SK-N-SH (cell line): ENCODE data around the gene FASTKD3. TPM values are rescaled to one million over a fixed set of nuclear protein-coding genes. Genes with fewer than 3 reads are reported as not detected.

Source experiments
- CTCF ChIA-PET: fragments of 300-600, 350-600 bp; formaldehyde crosslinking; extraction: SDS; loops from one replicate; lab custom pipeline; 2021; lab: Yijun Ruan, JAX
- POLR2A ChIA-PET: fragments of 350-600 bp; sonication (Branson Sonifier 250); formaldehyde crosslinking; extraction: SDS; loops from one replicate; lab custom pipeline; 2020; ENCODE audit warnings: antibody characterized with exemption, inconsistent platforms; lab: Yijun Ruan, JAX
- DNase-seq: peaks from one replicate; pipeline ENCODE4 v3.0.0; 2012
- H2AFZ ChIP-seq: fragments of 200-600 bp; sonication (generic); 2 replicates; pipeline ENCODE4 v1.8.1; 2016; ENCODE audit warnings: antibody characterized with exemption, mild to moderate bottlenecking, low read depth
- H3F3A ChIP-seq: fragments of 200-600 bp; sonication (generic); replicated peaks from 2 replicates; pipeline ENCODE3; 2016; ENCODE audit warnings: antibody characterized with exemption, mild to moderate bottlenecking; ENCODE audit not compliant: insufficient read depth
- H3K27ac ChIP-seq, 2 experiments: fragments of 200-500 bp in 1 of 2; fragments of 200-600 bp in 1 of 2; sonication (Bioruptor generic) in 1 of 2; sonication (generic), shearing (Covaris generic) in 1 of 2; 2 replicates each; pipeline versions ENCODE4 v1.5.1 to v1.6.1; 2014 to 2016; ENCODE audit warnings: low read depth in 2 of 2, inconsistent platforms in 1 of 2, low read length in 1 of 2, mild to moderate bottlenecking in 1 of 2, mixed read lengths in 1 of 2
- H3K27me3 ChIP-seq: fragments of 200-600 bp; sonication (generic), shearing (Covaris generic); 2 replicates; pipeline ENCODE4 v1.6.1; 2016; ENCODE audit warnings: mixed run types; ENCODE audit not compliant: insufficient read depth
- H3K36me3 ChIP-seq, 2 experiments: fragments of 200-500 bp in 1 of 2; fragments of 200-600 bp in 1 of 2; sonication (Bioruptor generic) in 1 of 2; sonication (generic) in 1 of 2; replicated peaks in 1 of 2; 2 replicates each; pipeline versions ENCODE3 to v1.5.1; 2014 to 2016; ENCODE audit warnings: low read length in 1 of 2, mild to moderate bottlenecking in 1 of 2; ENCODE audit not compliant: insufficient read depth in 2 of 2, control insufficient read depth in 1 of 2
- H3K4me1 ChIP-seq, 2 experiments: fragments of 200-500 bp in 1 of 2; fragments of 200-600 bp in 1 of 2; sonication (Bioruptor generic) in 1 of 2; sonication (generic), shearing (Covaris generic) in 1 of 2; 2 replicates each; pipeline versions ENCODE4 v1.5.1 to v1.6.1; 2014 to 2016; ENCODE audit warnings: low read depth in 1 of 2, low read length in 1 of 2, mixed run types in 1 of 2; ENCODE audit not compliant: insufficient read depth in 2 of 2, control insufficient read depth in 1 of 2
- H3K4me2 ChIP-seq: fragments of 200-600 bp; sonication (generic), shearing (Covaris generic); 2 replicates; pipeline ENCODE4 v1.6.1; 2017; ENCODE audit warnings: mixed run types
- H3K4me3 ChIP-seq, 2 experiments: fragments of 200-500 bp in 1 of 2; fragments of 200-600 bp in 1 of 2; sonication (Bioruptor generic) in 1 of 2; sonication (generic), shearing (Covaris generic) in 1 of 2; 2 replicates each; pipeline versions ENCODE4 v1.5.1 to v1.8.1; 2014 to 2016; ENCODE audit warnings: low read depth in 2 of 2, inconsistent platforms in 1 of 2, low read length in 1 of 2, mild to moderate bottlenecking in 1 of 2, mixed read lengths in 1 of 2, moderate library complexity in 1 of 2
- H3K79me2 ChIP-seq: fragments of 200-600 bp; sonication (generic); 2 replicates; pipeline ENCODE4 v1.8.1; 2017; ENCODE audit warnings: mild to moderate bottlenecking; ENCODE audit not compliant: insufficient read depth
- H3K9ac ChIP-seq: fragments of 200-600 bp; sonication (generic); 2 replicates; pipeline ENCODE4 v1.6.1; 2017; ENCODE audit warnings: mixed run types
- H3K9me2 ChIP-seq: fragments of 200-600 bp; sonication (generic); 2 replicates; pipeline ENCODE4 v1.6.1; 2017; ENCODE audit warnings: mixed run types
- H3K9me3 ChIP-seq: fragments of 200-600 bp; sonication (generic); 2 replicates; pipeline ENCODE4 v1.6.1; 2017; ENCODE audit warnings: mixed run types, mild to moderate bottlenecking, moderate library complexity
- H4K20me1 ChIP-seq: fragments of 200-600 bp; sonication (generic); 2 replicates; pipeline ENCODE4 v1.6.1; 2017; ENCODE audit warnings: mild to moderate bottlenecking, mixed run types; ENCODE audit not compliant: insufficient read depth
- CHD2 ChIP-seq: fragments of 150-350 bp; IDR thresholded peaks from 2 replicates; pipeline ENCODE4 v1.6.1; 2018; ENCODE audit warnings: low read length; ENCODE audit not compliant: partially characterized antibody
- CTCF ChIP-seq: fragments of 200-600 bp; sonication (generic); IDR thresholded peaks from 2 replicates; pipeline ENCODE4 v1.6.1; 2017; ENCODE audit warnings: antibody characterized with exemption, mild to moderate bottlenecking, moderate library complexity
- EP300 ChIP-seq, 2 experiments: IDR thresholded peaks; 2 replicates each; pipeline versions ENCODE4 v1.4.0 to v1.6.1; 2012; ENCODE audit warnings: borderline replicate concordance in 1 of 2, low read depth in 1 of 2, low read length in 1 of 2
- EZH2phosphoT487 ChIP-seq: fragments of 200-600 bp; sonication (generic); IDR thresholded peaks from 2 replicates; pipeline ENCODE4 v1.6.1; 2017; ENCODE audit warnings: low read depth, mixed run types, mild to moderate bottlenecking, antibody characterized with exemption, moderate library complexity, borderline replicate concordance
- FOSL2 ChIP-seq: IDR thresholded peaks from 2 replicates; pipeline ENCODE4 v1.4.0; 2012; ENCODE audit warnings: low read depth, mild to moderate bottlenecking, moderate library complexity, borderline replicate concordance
- FOXM1 ChIP-seq: IDR thresholded peaks from 2 replicates; pipeline ENCODE4 v1.4.0; 2012; ENCODE audit warnings: low read depth, mild to moderate bottlenecking
- GATA2 ChIP-seq: sonication (generic); formaldehyde crosslinking; IDR thresholded peaks from 2 replicates; pipeline ENCODE4 v1.5.0; 2020; ENCODE audit warnings: mild to moderate bottlenecking, missing genetic modification reagents
- IRF3 ChIP-seq: fragments of 150-350 bp; IDR thresholded peaks from 2 replicates; pipeline ENCODE4 v1.6.1; 2016; ENCODE audit warnings: mild to moderate bottlenecking, low read depth, low read length
- MEF2A ChIP-seq: IDR thresholded peaks from 2 replicates; pipeline ENCODE4 v1.4.0; 2012; ENCODE audit warnings: low read depth, borderline replicate concordance
- MXI1 ChIP-seq: IDR thresholded peaks from 2 replicates; pipeline ENCODE4 v1.6.1; 2012; ENCODE audit warnings: mild to moderate bottlenecking, low read depth, low read length, improper control_type of control experiment
- NRF1 ChIP-seq: IDR thresholded peaks from 2 replicates; pipeline ENCODE4 v1.6.1; 2012; ENCODE audit warnings: low read depth, mild to moderate bottlenecking, low read length
- POLR2AphosphoS5 ChIP-seq: IDR thresholded peaks from 2 replicates; pipeline ENCODE4 v1.6.1; 2012; ENCODE audit warnings: low read depth, low read length
- RCOR1 ChIP-seq: fragments of 150-350 bp; IDR thresholded peaks from 2 replicates; pipeline ENCODE4 v1.6.1; 2017; ENCODE audit warnings: antibody characterized with exemption, low read length
- SIN3A ChIP-seq: IDR thresholded peaks from 2 replicates; pipeline ENCODE4 v1.6.1; 2012; ENCODE audit warnings: low read depth, mild to moderate bottlenecking, low read length, moderate library complexity, borderline replicate concordance
- TAF1 ChIP-seq: IDR thresholded peaks from 2 replicates; pipeline ENCODE4 v1.6.1; 2012; ENCODE audit warnings: low read depth, mild to moderate bottlenecking, low read length, moderate library complexity, borderline replicate concordance
- TEAD4 ChIP-seq: IDR thresholded peaks from 2 replicates; pipeline ENCODE4 v1.4.0; 2012; ENCODE audit warnings: mild to moderate bottlenecking, borderline replicate concordance; ENCODE audit not compliant: insufficient read depth
- YY1 ChIP-seq: IDR thresholded peaks from 2 replicates; pipeline ENCODE4 v1.4.0; 2012; ENCODE audit warnings: low read depth, mild to moderate bottlenecking
- ZBTB33 ChIP-seq: IDR thresholded peaks from 2 replicates; pipeline ENCODE4 v1.4.0; 2012; ENCODE audit warnings: low read depth, borderline replicate concordance
- WGBS: methylation state at CpG from one replicate; pipeline ENCODE4 v1.1.6; 2017; ENCODE audit warnings: low lambda C conversion rate; 5-methylcytosine and 5-hydroxymethylcytosine counted together
- polyA plus RNA-seq, 3 experiments: library from polyadenylated mRNA; depleted of rRNA; stranded (reverse); fragments of >200 nt; gene quantifications; 2 replicates each; pipeline ENCODE4 v1.2.3, GENCODE V29; 2012

The FASTKD3 gene
- polyA plus RNA-seq, 1 of the 3 experiments (the other 2 are of a cell fraction) = 5.4 TPM

- TF ChIP-seq IRF3 (no peak), EZH2phosphoT487 (no peak), GATA2 (no peak), MXI1 (no peak)
Measured at GRCh38 chr5:7849681-7850394, 19.0 kb downstream of the FASTKD3 start (continued).

GRCh38 chr5:7848296-7848695 lies 20.5 kb downstream of the FASTKD3 start:
- no peak overlapping the region for H3K9ac ChIP-seq
- ChIA-PET POLR2A (no interaction called here), CTCF (interaction anchor here (1.2 to 5.5 kb wide), 2 partner anchors 9 to 21 kb away, joined by 3 to 24 read pairs; no protein-coding TSS in a partner anchor)
- no peak for TF ChIP-seq TAF1
- no peak for TF ChIP-seq RCOR1
- no peak for TF ChIP-seq ZBTB33
- TF ChIP-seq YY1 = no peak
- no peak for TF ChIP-seq TEAD4
- no peak for DNase-seq
- no peaks in the 10 kb centered on the region for H3K9me2 ChIP-seq
- no peak overlapping the region for H3K4me3 ChIP-seq
- peaks cover 37% of the 10 kb centered on the region for H3K27me3 ChIP-seq
- H3K27ac ChIP-seq = no peak overlapping the region
- no peaks in the 10 kb centered on the region for H4K20me1 ChIP-seq
- no peaks in the 10 kb centered on the region for H3K36me3 ChIP-seq
- H3F3A ChIP-seq = no peaks in the 10 kb centered on the region
- H3K4me1 ChIP-seq = peaks cover 0 to 9% of the 10 kb centered on the region in 2 experiments; a peak in 1 of 4 replicates
- WGBS = 71% methylated on average over 2 of the region's 2 CpGs
- no peak overlapping the region for H3K4me2 ChIP-seq
- no peak overlapping the region for H2AFZ ChIP-seq
- H3K9me3 ChIP-seq = no peaks in the 10 kb centered on the region
- H3K79me2 ChIP-seq = no peaks in the 10 kb centered on the region

- H3K4me1 ChIP-seq = peaks cover 0 to 8% of the 10 kb centered on the region in 2 experiments; a peak in 1 of 4 replicates
- H4K20me1 ChIP-seq = no peaks in the 10 kb centered on the region
- DNase-seq = no peak
- no peak overlapping the region for H3K4me3 ChIP-seq
- H3K9me2 ChIP-seq = no peaks in the 10 kb centered on the region
- H3K27ac ChIP-seq = no peak overlapping the region
- TF ChIP-seq FOSL2 (no peak), CHD2 (no peak), CTCF (no peak), SIN3A (no peak), FOXM1 (no peak), MEF2A (no peak), EP300 (IDR thresholded peaks at IDR 0.05; ENCODE audit: borderline replicate concordance in 1 of 2, low read depth in 1 of 2, low read length in 1 of 2) (no peak), RCOR1 (no peak), POLR2AphosphoS5 (no peak), IRF3 (no peak), NRF1 (no peak)
- no peak overlapping the region for H2AFZ ChIP-seq
- H3K9ac ChIP-seq = no peak overlapping the region
- H3K79me2 ChIP-seq = no peaks in the 10 kb centered on the region
- 46% methylated on average over 5 of the region's 5 CpGs for WGBS
- H3K36me3 ChIP-seq = no peaks in the 10 kb centered on the region
- no peaks in the 10 kb centered on the region for H3F3A ChIP-seq
- H3K27me3 ChIP-seq = peaks cover 37% of the 10 kb centered on the region
- H3K4me2 ChIP-seq = no peak overlapping the region
- ChIA-PET CTCF (interaction anchor here (1.0 to 5.5 kb wide), 3 partner anchors 11 to 30 kb away, joined by 3 to 24 read pairs (median 9); no protein-coding TSS in a partner anchor), POLR2A (no interaction called here)
- no peaks in the 10 kb centered on the region for H3K9me3 ChIP-seq
Measured at GRCh38 chr5:7846327-7846726, 22.5 kb downstream of the FASTKD3 start.
